M059J (cell line): ENCODE measurements around the gene FSTL5. TPM values are rescaled to one million over a fixed set of nuclear protein-coding genes. Genes with fewer than 3 reads are reported as not detected.
"Not testable (repeated sequence)": the region's sequence is repeated elsewhere in the genome, so short reads cannot be mapped to it uniquely, and the experiment has no call there.

Source experiments
- DNase-seq: peaks from one replicate; pipeline ENCODE4 v3.0.0-alpha.2; 2012; ENCODE audit warnings: low read depth
- total RNA-seq: library from RNA; depleted of rRNA; stranded (reverse); fragments of >200 nt; shearing (Covaris generic); gene quantifications from 2 replicates; pipeline ENCODE4 v1.2.3, GENCODE V29; 2014; rRNA removed

The FSTL5 gene
- 0.12 TPM in 1 of 2 replicates, not detected in the other for total RNA-seq

- DNase-seq: peak; percentile 68
Measured at GRCh38 chr4:162163892-162164759, at the start of gene FSTL5. Gene FSTL5 (minus strand): TSS chr4:162164000. CDS start chr4:162111396, 52,604 bp downstream.

GRCh38 chr4:162209706-162210105, 45.9 kb upstream of the FSTL5 start:
- no peak for DNase-seq

GRCh38 chr4:162203478-162203877, 39.7 kb upstream of the FSTL5 start:
- not testable (repeated sequence) for DNase-seq

- peak; percentile 45 for DNase-seq
Measured at GRCh38 chr4:162201673-162202072, 37.9 kb upstream of the FSTL5 start.

- no peak for DNase-seq
Measured at GRCh38 chr4:162170509-162170908, 6.7 kb upstream of the FSTL5 start.

- peak; percentile 16 for DNase-seq
Measured at GRCh38 chr4:162164906-162165510, 1.2 kb upstream of the FSTL5 start.

- no peak for DNase-seq
Measured at GRCh38 chr4:162162672-162163071, 1.1 kb downstream of the FSTL5 start.

- no peak for DNase-seq
Measured at GRCh38 chr4:162157241-162157640, 6.6 kb downstream of the FSTL5 start.

GRCh38 chr4:162154862-162155540, 8.8 kb downstream of the FSTL5 start:
- no peak for DNase-seq

- DNase-seq: no peak
Measured at GRCh38 chr4:162151850-162152249, 11.9 kb downstream of the FSTL5 start.

GRCh38 chr4:162151386-162151785, 12.4 kb downstream of the FSTL5 start:
- DNase-seq: no peak

GRCh38 chr4:162149644-162150043, 14.2 kb downstream of the FSTL5 start:
- no peak for DNase-seq

- DNase-seq: no peak
Measured at GRCh38 chr4:162140051-162140683, 23.6 kb downstream of the FSTL5 start.

GRCh38 chr4:162139412-162139811, 24.4 kb downstream of the FSTL5 start:
- no peak for DNase-seq

GRCh38 chr4:162131256-162131655, 32.5 kb downstream of the FSTL5 start:
- peak; percentile 0 for DNase-seq

- no peak for DNase-seq
Measured at GRCh38 chr4:162126729-162127128, 37.1 kb downstream of the FSTL5 start.

GRCh38 chr4:162117051-162117450, 46.7 kb downstream of the FSTL5 start:
- DNase-seq: no peak

GRCh38 chr4:162116095-162116779, 47.6 kb downstream of the FSTL5 start:
- no peak for DNase-seq

GRCh38 chr4:162115333-162115732, 48.5 kb downstream of the FSTL5 start:
- no peak for DNase-seq

- DNase-seq: no peak
Measured at GRCh38 chr4:162111078-162111477, 52.7 kb downstream of the FSTL5 start.

- DNase-seq: no peak
Measured at GRCh38 chr4:162104459-162105124, 59.2 kb downstream of the FSTL5 start.
